ENCODE results near the gene EMC10.
A peak's percentile ranks its signal among the peaks of the same experiment; 100 is the strongest.
"Not testable (repeated sequence)": the region's sequence is repeated elsewhere in the genome, so short reads cannot be mapped to it uniquely, and the experiment has no call there.

Gene EMC10

GRCh38 chr19:50513746-50514345 is 37.5 kb downstream of the EMC10 start, which contains the start of gene ASPDH:
ASPDH (minus strand) TSS chr19:50513913; CDS start chr19:50513823, 90 bp downstream.
- no peak for DNase-seq (ENCODE audit: low read depth in 2 of 2)

GRCh38 chr19:50514346-50515167 is 38.2 kb downstream of the EMC10 start:
- no peak for DNase-seq (ENCODE audit: low read depth in 2 of 2)

- DNase-seq (ENCODE audit: low read depth in 2 of 2) = no peak
These were observed 38.9 kb downstream of the EMC10 start for GRCh38 chr19:50515168-50515561.

- DNase-seq (ENCODE audit: low read depth in 2 of 2) = no peak
These were observed 40.1 kb downstream of the EMC10 start for GRCh38 chr19:50516456-50516855.

- DNase-seq (ENCODE audit: low read depth in 2 of 2) = no peak
These were observed 40.8 kb downstream of the EMC10 start for GRCh38 chr19:50516964-50517703.

GRCh38 chr19:50517704-50518075 is 41.4 kb downstream of the EMC10 start:
- no peak for DNase-seq (ENCODE audit: low read depth in 2 of 2)

GRCh38 chr19:50518091-50519005 is 42.0 kb downstream of the EMC10 start:
- DNase-seq (ENCODE audit: low read depth in 2 of 2) = no peak

- no peak for DNase-seq (ENCODE audit: low read depth in 2 of 2)
These were observed 42.8 kb downstream of the EMC10 start for GRCh38 chr19:50519006-50519575.

GRCh38 chr19:50520822-50521465 is 44.6 kb downstream of the EMC10 start:
- DNase-seq (ENCODE audit: low read depth in 2 of 2) = no peak

GRCh38 chr19:50522881-50523280 is 46.6 kb downstream of the EMC10 start:
- no peak for DNase-seq (ENCODE audit: low read depth in 2 of 2)

GRCh38 chr19:50528052-50528451 is 51.7 kb downstream of the EMC10 start:
- DNase-seq (ENCODE audit: low read depth in 2 of 2) = not testable (repeated sequence)

GRCh38 chr19:50531171-50531612 is 54.9 kb downstream of the EMC10 start:
- no peak for DNase-seq (ENCODE audit: low read depth in 2 of 2)

- no peak for DNase-seq (ENCODE audit: low read depth in 2 of 2)
These were observed 56.6 kb downstream of the EMC10 start for GRCh38 chr19:50532952-50533351.

- no peak for DNase-seq (ENCODE audit: low read depth in 2 of 2)
These were observed 58.2 kb downstream of the EMC10 start for GRCh38 chr19:50534478-50534877.

- no peak for DNase-seq (ENCODE audit: low read depth in 2 of 2)
These were observed 59.4 kb downstream of the EMC10 start for GRCh38 chr19:50535672-50536187.

GRCh38 chr19:50536662-50537305 is 60.5 kb downstream of the EMC10 start:
- no peak for DNase-seq (ENCODE audit: low read depth in 2 of 2)

GRCh38 chr19:50537306-50537685 is 61.0 kb downstream of the EMC10 start:
- DNase-seq (ENCODE audit: low read depth in 2 of 2) = no peak

- peak; percentile 47 to 65 for DNase-seq (ENCODE audit: low read depth in 2 of 2)
These were observed 61.5 kb downstream of the EMC10 start for GRCh38 chr19:50537769-50538230.
